ENCODE data around the gene RASA3. TPM values are rescaled to one million over a fixed set of nuclear protein-coding genes. Genes with fewer than 3 reads are reported as not detected.

The RASA3 gene
- total and polyA plus RNA-seq, 10 of the 15 experiments (the other 5 are each of a cell fraction or from before 2014, with no cell fraction given): 0.79 to 33.9 (median 17.6) TPM

GRCh38 chr13:114174529-114174961, 42.1 kb upstream of the RASA3 start (continued):
- no peak for TF ChIP-seq ATF2 (IDR thresholded peaks at IDR 0.05; ENCODE audit: low read length)
- no peak for TF ChIP-seq BMI1 (IDR thresholded peaks at IDR 0.05; ENCODE audit: borderline replicate concordance)

GRCh38 chr13:114173745-114174144, 41.3 kb upstream of the RASA3 start:
- Histone ChIP-seq H3K9me3 (replicated peaks; ENCODE audit: control insufficient read depth, insufficient read depth, low read length) (peaks cover 14% of the 10 kb centered on the region; the same call in 2 of the 3 replicates), H3K79me2 (ENCODE audit: control insufficient read depth, insufficient read depth, low read length) (no peaks in the 10 kb centered on the region), H3K27me3 (replicated peaks in 1 of 2; ENCODE audit: control insufficient read depth in 2 of 2, insufficient read depth in 2 of 2, low read length in 1 of 2) (no peaks in the 10 kb centered on the region), H3K4me1 (ENCODE audit: control insufficient read depth, insufficient read depth, low read length) (no peaks in the 10 kb centered on the region), H2AFZ (ENCODE audit: control insufficient read depth, low read depth, low read length) (no peak overlapping the region), H3K27ac (ENCODE audit: control insufficient read depth, insufficient read depth) (no peak overlapping the region), H3K4me3 (no peak overlapping the region), H3K4me2 (ENCODE audit: control insufficient read depth, insufficient read depth) (no peak overlapping the region), H4K20me1 (ENCODE audit: control insufficient read depth, insufficient read depth) (no peaks in the 10 kb centered on the region), H3K36me3 (ENCODE audit: control insufficient read depth in 2 of 2, insufficient read depth in 2 of 2, low read length in 1 of 2) (no peaks in the 10 kb centered on the region), H3K9ac (ENCODE audit: control insufficient read depth, insufficient read depth, low read length) (no peak overlapping the region)
- TF ChIP-seq JUND (IDR thresholded peaks at IDR 0.05; ENCODE audit: low read depth, low read length) (no peak), HCFC1 (IDR thresholded peaks at IDR 0.05; ENCODE audit: low read length) (no peak), EED (IDR thresholded peaks at IDR 0.05; ENCODE audit: low read depth) (no peak), USF1 (IDR thresholded peaks at IDR 0.05; ENCODE audit: borderline replicate concordance, extremely low read length, insufficient read depth, low read depth, low read length) (no peak), POLR2AphosphoS2 (IDR thresholded peaks at IDR 0.05; ENCODE audit: low read depth, low read length) (no peak), FOXM1 (IDR thresholded peaks at IDR 0.05; ENCODE audit: low read depth, low read length) (no peak), RCOR1 (conservative IDR thresholded peaks at IDR 0.05; ENCODE audit: low read depth, low read length) (no peak), MTA2 (IDR thresholded peaks at IDR 0.05; ENCODE audit: low read depth) (no peak), BMI1 (IDR thresholded peaks at IDR 0.05; ENCODE audit: borderline replicate concordance) (no peak), ZZZ3 (IDR thresholded peaks at IDR 0.05; ENCODE audit: control insufficient read depth, insufficient read length, low read depth) (no peak), PRDM15 (CRISPR knock-in tag; IDR thresholded peaks at IDR 0.05) (no peak)
- ATAC-seq (no peak), FAIRE-seq (no peak), DNase-seq (ENCODE audit: low read depth, low spot score) (no peak)
- ChIA-PET RAD21 (ENCODE audit: unreplicated experiment) (no interaction called here), CTCF (no interaction called here), SMC1A (ENCODE audit: uncharacterized antibody, unreplicated experiment) (no interaction called here), POLR2A (no interaction called here)
- WGBS (ENCODE audit: insufficient coverage, insufficient replicate concordance, low lambda C conversion rate, missing lambda C conversion rate): 0% methylated on average over 1 of the region's 1 CpG
- intact Hi-C loops (cut with micrococcal nuclease; ENCODE audit: unreplicated experiment) (no loop called here), in situ Hi-C loops (cut with MboI) (no loop called here)
- BruUV-seq (replicated peaks): no TSS peak

All from GM12878 (cell line).